ENCODE measurements around the gene RGS1. TPM values are rescaled to one million over a fixed set of nuclear protein-coding genes. Genes with fewer than 3 reads are reported as not detected.

RGS1 gene
- total and polyA plus RNA-seq, 8 donors = 1.8 to 39.3 (median 17.6) TPM

DNA sequence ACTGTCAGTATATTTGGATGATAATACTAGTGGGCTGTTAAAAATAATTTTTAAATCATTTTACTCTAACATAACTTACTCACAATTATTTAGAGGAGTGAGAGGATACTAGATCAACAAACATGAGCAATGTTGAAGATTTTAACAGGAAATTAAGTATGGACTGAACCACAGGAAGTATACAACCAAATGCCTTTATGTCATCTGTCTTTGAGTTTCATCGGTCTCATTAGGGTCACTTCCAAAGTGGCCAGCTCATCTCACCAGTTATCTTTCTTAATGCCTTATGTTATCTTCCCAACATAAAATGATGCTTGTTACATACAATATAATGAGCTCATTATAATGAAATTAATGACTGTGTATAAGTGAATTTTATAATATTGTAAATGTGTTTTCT lies 1.5 kb upstream of the RGS1 start:
- peaks cover 0 to 11% (median 4%) of the 10 kb centered on the region in 4 donors for H3K9me3 ChIP-seq
- no peak overlapping the region for H3K4me3 ChIP-seq
- no peaks in the 10 kb centered on the region for H3K36me3 ChIP-seq
- peak overlapping the region in 2 of 5 donors; percentile 4 to 20 for H3K27ac ChIP-seq
- TF ChIP-seq POLR2AphosphoS5 (IDR thresholded peaks at IDR 0.05) (no peak), POLR2A (IDR thresholded peaks at IDR 0.05) (no peak), CTCF (IDR thresholded peaks at IDR 0.05) (no peak), EP300 (IDR thresholded peaks at IDR 0.05) (no peak)
- no peaks in the 10 kb centered on the region for H3K27me3 ChIP-seq
- no peak for DNase-seq
- peaks cover 0 to 27% (median 18%) of the 10 kb centered on the region in 4 donors for H3K4me1 ChIP-seq
- WGBS, 5 donors = 40 to 67% (median 60%) methylated on average over 1 of the region's 1 CpG
- intact Hi-C loops (cut with DNase I; ENCODE audit: low total_unique reads) = no loop called here

GRCh38 chr1:192576190-192577144 lies 894 bp downstream of the RGS1 start:
- peak overlapping the region in 4 of 5 donors; percentile 6 to 52 (median 22) for H3K27ac ChIP-seq

GRCh38 chr1:192577145-192578140 lies 1.9 kb downstream of the RGS1 start:
- Histone ChIP-seq H3K9me3 (no peaks in the 10 kb centered on the region), H3K4me1 (peaks cover 0 to 34% (median 24%) of the 10 kb centered on the region in 4 donors), H3K36me3 (no peaks in the 10 kb centered on the region), H3K4me3 (peak overlapping the region in 3 of 4 donors; percentile 8 to 31 (median 23)), H3K27me3 (no peaks in the 10 kb centered on the region), H3K27ac (no peak overlapping the region)
- no peak for DNase-seq
- intact Hi-C loops (cut with DNase I; ENCODE audit: low total_unique reads) = no loop called here
- TF ChIP-seq POLR2A (IDR thresholded peaks at IDR 0.05) = no peak
- 64 to 98% (median 96%) methylated on average over 2 of the region's 2 CpGs for WGBS, 5 donors

More at GRCh38 chr1:192576190-192577144, 894 bp downstream of the RGS1 start:
- no peaks in the 10 kb centered on the region for H3K36me3 ChIP-seq
- no peaks in the 10 kb centered on the region for H3K9me3 ChIP-seq
- H3K27me3 ChIP-seq = no peaks in the 10 kb centered on the region
- H3K4me3 ChIP-seq = peak overlapping the region in 3 of 4 donors; percentile 3 to 31 (median 23)
- DNase-seq = no peak
- 38 to 72% (median 57%) methylated on average over 1 of the region's 1 CpG for WGBS, 5 donors
- TF ChIP-seq POLR2AphosphoS5 (IDR thresholded peaks at IDR 0.05) (no peak), POLR2A (IDR thresholded peaks at IDR 0.05) (no peak), CTCF (IDR thresholded peaks at IDR 0.05) (no peak), EP300 (IDR thresholded peaks at IDR 0.05) (no peak)
- H3K4me1 ChIP-seq = peaks cover 0 to 34% (median 24%) of the 10 kb centered on the region in 4 donors
- intact Hi-C loops (cut with DNase I; ENCODE audit: low total_unique reads) = no loop called here

DNA sequence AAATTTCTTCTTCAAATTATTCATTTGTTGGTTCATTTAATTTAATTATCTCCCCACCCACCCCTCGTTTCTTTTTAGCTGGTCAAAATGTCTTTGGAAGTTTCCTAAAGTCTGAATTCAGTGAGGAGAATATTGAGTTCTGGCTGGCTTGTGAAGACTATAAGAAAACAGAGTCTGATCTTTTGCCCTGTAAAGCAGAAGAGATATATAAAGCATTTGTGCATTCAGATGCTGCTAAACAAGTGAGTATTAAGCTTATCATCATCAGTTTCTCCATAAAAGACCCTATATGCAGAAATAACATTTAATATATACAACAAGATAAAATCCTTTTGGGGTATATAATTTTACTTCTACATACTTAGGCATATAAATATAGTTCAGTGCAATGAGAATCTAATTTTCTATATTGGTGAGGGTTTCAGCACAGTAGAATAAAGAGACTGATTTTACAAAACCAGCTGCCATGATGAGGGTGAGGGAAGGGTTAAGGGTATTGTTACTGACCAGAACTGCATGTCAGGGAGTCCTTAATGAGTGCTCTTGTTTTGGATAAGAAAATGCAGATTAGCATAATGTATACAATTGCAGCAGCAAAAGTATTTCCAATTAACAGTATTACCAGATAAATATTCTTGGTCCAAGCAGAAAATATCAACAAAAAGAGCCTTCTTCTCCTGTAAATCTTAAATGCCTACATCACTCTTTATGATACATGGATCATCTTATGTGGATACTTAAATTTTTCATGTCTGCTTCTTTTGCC lies 2.8 kb downstream of the RGS1 start:
- WGBS, 5 donors = 69 to 88% (median 74%) methylated on average over 1 of the region's 1 CpG
- peaks cover 0 to 34% (median 24%) of the 10 kb centered on the region in 4 donors for H3K4me1 ChIP-seq
- DNase-seq = no peak
- H3K9me3 ChIP-seq = no peaks in the 10 kb centered on the region
- peak overlapping the region in 3 of 5 donors; percentile 28 to 40 (median 31) for H3K27ac ChIP-seq
- peak overlapping the region in 2 of 4 donors; percentile 23 to 31 for H3K4me3 ChIP-seq
- no peaks in the 10 kb centered on the region for H3K36me3 ChIP-seq
- no peaks in the 10 kb centered on the region for H3K27me3 ChIP-seq
- intact Hi-C loops (cut with DNase I; ENCODE audit: low total_unique reads) = no loop called here
- no peak for TF ChIP-seq EP300 (IDR thresholded peaks at IDR 0.05)
- peak in 1 of 3 donors; percentile 19 for TF ChIP-seq POLR2AphosphoS5 (IDR thresholded peaks at IDR 0.05)
